PC-9 (cell line): ENCODE data around the gene RETREG3. TPM values are rescaled to one million over a fixed set of nuclear protein-coding genes. Genes with fewer than 3 reads are reported as not detected.

ENCODE experiments used
- BruUV-seq: library from RNA; stranded (reverse); fragments of 400-500 nt; replicated peaks from 2 replicates; lab custom pipeline; 2021; lab: Mats Ljungman, UMichigan
- CTCF ChIA-PET: fragments of 300-600 bp; sonication (Branson Sonifier 250); formaldehyde crosslinking; loops from one replicate; lab custom pipeline; 2022; ENCODE audit warnings: antibody characterized with exemption; lab: Charles Lee
- POLR2A ChIA-PET: fragments of 300-600 bp; sonication (Branson Sonifier 250); formaldehyde crosslinking; loops from one replicate; lab custom pipeline; 2022; ENCODE audit warnings: antibody characterized with exemption; ENCODE audit not compliant: unreplicated experiment; lab: Charles Lee
- DNase-seq, 2 experiments: peaks; one replicate each; pipeline versions ENCODE4 v3.0.0 to v3.0.0-alpha.2; 2015 to 2022; ENCODE audit warnings: mixed read lengths in 1 of 2
- H2AFZ ChIP-seq: fragments of 200-600 bp; sonication (generic); 2 replicates; pipeline ENCODE4 v1.8.1; 2017; ENCODE audit warnings: antibody characterized with exemption
- H3F3A ChIP-seq: fragments of 200-600 bp; sonication (generic); 2 replicates; pipeline ENCODE4 v1.8.1; 2017; ENCODE audit warnings: antibody characterized with exemption, mild to moderate bottlenecking, low read depth; ENCODE audit not compliant: insufficient read depth
- H3K27ac ChIP-seq: fragments of 200-600 bp; sonication (generic); 2 replicates; pipeline ENCODE4 v1.6.1; 2016; ENCODE audit warnings: mixed run types
- H3K27me3 ChIP-seq: fragments of 200-600 bp; sonication (generic); 2 replicates; pipeline ENCODE4 v1.6.1; 2016; ENCODE audit warnings: low read depth, mixed run types; ENCODE audit not compliant: insufficient read depth
- H3K36me3 ChIP-seq: fragments of 200-600 bp; sonication (generic); 2 replicates; pipeline ENCODE4 v1.6.1; 2016; ENCODE audit warnings: low read depth, mixed run types
- H3K4me1 ChIP-seq: fragments of 200-600 bp; sonication (generic); replicated peaks from 2 replicates; pipeline ENCODE4 v1.6.1; 2016; ENCODE audit warnings: mixed run types; ENCODE audit not compliant: insufficient read depth
- H3K4me2 ChIP-seq: fragments of 200-600 bp; sonication (generic); 2 replicates; pipeline ENCODE4 v1.6.1; 2017; ENCODE audit warnings: mixed run types
- H3K4me3 ChIP-seq: fragments of 200-600 bp; sonication (generic); 2 replicates; pipeline ENCODE4 v1.6.1; 2016; ENCODE audit warnings: mixed run types
- H3K79me2 ChIP-seq: fragments of 200-600 bp; sonication (generic); 2 replicates; pipeline ENCODE4 v1.6.1; 2017; ENCODE audit warnings: low read depth, mixed run types
- H3K9me2 ChIP-seq: fragments of 200-600 bp; sonication (generic); 2 replicates; pipeline ENCODE4 v1.8.1; 2017; ENCODE audit warnings: mild to moderate bottlenecking; ENCODE audit not compliant: insufficient read depth
- H3K9me3 ChIP-seq: fragments of 200-600 bp; sonication (generic); 2 replicates; pipeline ENCODE4 v1.8.1; 2016; ENCODE audit warnings: low read depth; ENCODE audit not compliant: insufficient read depth
- H4K20me1 ChIP-seq: fragments of 200-600 bp; sonication (generic); 2 replicates; pipeline ENCODE4 v1.8.1; 2017; ENCODE audit not compliant: insufficient read depth
- CTCF ChIP-seq: fragments of 200-600 bp; sonication (generic); conservative IDR thresholded peaks from 2 replicates; pipeline ENCODE4 v1.6.1; 2017; ENCODE audit warnings: mixed run types, antibody characterized with exemption, mild to moderate bottlenecking, moderate library complexity
- EZH2 ChIP-seq: fragments of 200-600 bp; sonication (generic); IDR thresholded peaks from 2 replicates; pipeline ENCODE4 v1.8.0; 2017; ENCODE audit warnings: antibody characterized with exemption, low read depth
- intact Hi-C: fragments of 100-400 bp; cut with micrococcal nuclease; formaldehyde crosslinking; loops from one replicate; pipeline ENCODE4 v1.10.0; 2022; ENCODE audit not compliant: unreplicated experiment
- total RNA-seq: library from RNA; stranded (reverse); gene quantifications from 2 replicates; pipeline ENCODE4 v1.2.3, GENCODE V29; 2021

RETREG3 gene
- total RNA-seq, 1 experiment from 2014 or later: 57.0 TPM

- Histone ChIP-seq H3K9me2 (no peaks in the 10 kb centered on the region), H3K36me3 (0 out of 2 replicates have a peak, but pooled peaks cover 15% of the 10 kb centered on the region), H3K27me3 (no peaks in the 10 kb centered on the region), H4K20me1 (no peaks in the 10 kb centered on the region), H3F3A (peaks cover 49% of the 10 kb centered on the region), H3K4me1 (peaks cover 11% of the 10 kb centered on the region; the same call in 1 of the 2 replicates), H3K27ac (no peak overlapping the region), H3K79me2 (peaks cover 32% of the 10 kb centered on the region), H3K4me3 (no peak overlapping the region), H3K9me3 (no peaks in the 10 kb centered on the region), H3K4me2 (no peak overlapping the region), H2AFZ (no peak overlapping the region)
- ChIA-PET POLR2A (no interaction called here), CTCF (no interaction called here)
- TF ChIP-seq CTCF (no peak), EZH2 (no peak)
- no TSS peak for BruUV-seq
- intact Hi-C loops: no loop called here
- no peak for DNase-seq
Observed at GRCh38 chr17:42573095-42573494, 36.1 kb downstream of the RETREG3 start.

- POLR2A ChIA-PET: interaction anchor here (0.7 kb wide), 1 partner anchor 227 kb away, joined by 9 read pairs; no protein-coding TSS in a partner anchor
- Histone ChIP-seq H2AFZ (no peak overlapping the region), H3K79me2 (peaks cover 32% of the 10 kb centered on the region), H3K9me3 (no peaks in the 10 kb centered on the region), H3K4me3 (no peak overlapping the region), H4K20me1 (no peaks in the 10 kb centered on the region), H3F3A (peaks cover 42% of the 10 kb centered on the region), H3K36me3 (0 out of 2 replicates have a peak, but pooled peaks cover 15% of the 10 kb centered on the region), H3K4me2 (no peak overlapping the region), H3K4me1 (peaks cover 12% of the 10 kb centered on the region), H3K27me3 (no peaks in the 10 kb centered on the region), H3K27ac (no peak overlapping the region), H3K9me2 (no peaks in the 10 kb centered on the region)
- CTCF ChIA-PET: no interaction called here
- no TSS peak for BruUV-seq
- TF ChIP-seq CTCF (no peak), EZH2 (no peak)
- intact Hi-C loops: no loop called here
- no peak for DNase-seq
Observed at GRCh38 chr17:42571435-42572225, 37.5 kb downstream of the RETREG3 start.

- H4K20me1 ChIP-seq: no peaks in the 10 kb centered on the region
- no TSS peak for BruUV-seq
- no peaks in the 10 kb centered on the region for H3K27me3 ChIP-seq
- peaks cover 21% of the 10 kb centered on the region for H3K4me1 ChIP-seq
- DNase-seq: no peak
- CTCF ChIA-PET: interaction anchor here (0.5 kb wide), 1 partner anchor 362 kb away, joined by 4 read pairs; no protein-coding TSS in a partner anchor
- intact Hi-C loops: no loop called here
- H3K9me3 ChIP-seq: no peaks in the 10 kb centered on the region
- H2AFZ ChIP-seq: no peak overlapping the region
- H3K79me2 ChIP-seq: peaks cover 42% of the 10 kb centered on the region
- no peak overlapping the region for H3K4me3 ChIP-seq
- TF ChIP-seq EZH2 (no peak), CTCF (no peak)
- H3K27ac ChIP-seq: no peak overlapping the region
- POLR2A ChIA-PET: no interaction called here
- H3K36me3 ChIP-seq: peaks cover 23% of the 10 kb centered on the region
- peaks cover 58% of the 10 kb centered on the region for H3F3A ChIP-seq
- no peaks in the 10 kb centered on the region for H3K9me2 ChIP-seq
- H3K4me2 ChIP-seq: peak overlapping the region; percentile 78; the same call in 1 of the 2 replicates
Observed at GRCh38 chr17:42568341-42569111, 40.6 kb downstream of the RETREG3 start.
